ENCODE measurements around the gene TRAPPC10. TPM values are rescaled to one million over a fixed set of nuclear protein-coding genes. Genes with fewer than 3 reads are reported as not detected.

TRAPPC10 gene
- total RNA-seq, 1 experiment from 2014 or later, result 28.8 TPM

- peaks cover 14% of the 10 kb centered on the region for H3K36me3 Mint-ChIP-seq (ENCODE audit: insufficient read depth, unreplicated experiment)
- H3K9me3 Mint-ChIP-seq (ENCODE audit: low read depth, unreplicated experiment), result no peaks in the 10 kb centered on the region
- no peaks in the 10 kb centered on the region for H3K4me1 Mint-ChIP-seq (ENCODE audit: low read depth, unreplicated experiment)
- no peak for TF ChIP-seq CTCF (IDR thresholded peaks at IDR 0.05; ENCODE audit: unreplicated experiment)
- H3K27ac Mint-ChIP-seq (ENCODE audit: unreplicated experiment), result no peak overlapping the region
- intact Hi-C loops (cut with micrococcal nuclease; ENCODE audit: unreplicated experiment), result no loop called here
- H3K4me3 Mint-ChIP-seq (ENCODE audit: low read depth, unreplicated experiment), result no peak overlapping the region
- DNase-seq, result no peak
- CTCF ChIA-PET, result no interaction called here
- no peaks in the 10 kb centered on the region for H3K27me3 Mint-ChIP-seq (ENCODE audit: unreplicated experiment)
- BruUV-seq (replicated peaks), result no TSS peak
These were observed 53.3 kb downstream of the TRAPPC10 start for GRCh38 chr21:44065428-44065827.

GRCh38 chr21:44066116-44066515, 54.0 kb downstream of the TRAPPC10 start:
- no peak overlapping the region for H3K27ac Mint-ChIP-seq (ENCODE audit: unreplicated experiment)
- H3K36me3 Mint-ChIP-seq (ENCODE audit: insufficient read depth, unreplicated experiment), result peaks cover 14% of the 10 kb centered on the region
- BruUV-seq (replicated peaks), result no TSS peak
- TF ChIP-seq CTCF (IDR thresholded peaks at IDR 0.05; ENCODE audit: unreplicated experiment), result no peak
- H3K27me3 Mint-ChIP-seq (ENCODE audit: unreplicated experiment), result no peaks in the 10 kb centered on the region
- no peaks in the 10 kb centered on the region for H3K4me1 Mint-ChIP-seq (ENCODE audit: low read depth, unreplicated experiment)
- no peak for DNase-seq
- intact Hi-C loops (cut with micrococcal nuclease; ENCODE audit: unreplicated experiment), result no loop called here
- CTCF ChIA-PET, result no interaction called here
- H3K4me3 Mint-ChIP-seq (ENCODE audit: low read depth, unreplicated experiment), result no peak overlapping the region
- no peaks in the 10 kb centered on the region for H3K9me3 Mint-ChIP-seq (ENCODE audit: low read depth, unreplicated experiment)

GRCh38 chr21:44067011-44067839, 55.1 kb downstream of the TRAPPC10 start:
- intact Hi-C loops (cut with micrococcal nuclease; ENCODE audit: unreplicated experiment), result no loop called here
- Mint-ChIP-seq H3K27me3 (ENCODE audit: unreplicated experiment) (no peaks in the 10 kb centered on the region), H3K36me3 (ENCODE audit: insufficient read depth, unreplicated experiment) (peaks cover 14% of the 10 kb centered on the region), H3K4me3 (ENCODE audit: low read depth, unreplicated experiment) (no peak overlapping the region), H3K9me3 (ENCODE audit: low read depth, unreplicated experiment) (no peaks in the 10 kb centered on the region), H3K4me1 (ENCODE audit: low read depth, unreplicated experiment) (no peaks in the 10 kb centered on the region), H3K27ac (ENCODE audit: unreplicated experiment) (no peak overlapping the region)
- DNase-seq, result no peak
- BruUV-seq (replicated peaks), result no TSS peak
- no peak for TF ChIP-seq CTCF (IDR thresholded peaks at IDR 0.05; ENCODE audit: unreplicated experiment)
- CTCF ChIA-PET, result interaction anchor here (0.7 kb wide), 1 partner anchor 22 kb away, joined by 4 read pairs; no protein-coding TSS in a partner anchor

- Mint-ChIP-seq H3K27me3 (ENCODE audit: unreplicated experiment) (no peaks in the 10 kb centered on the region), H3K36me3 (ENCODE audit: insufficient read depth, unreplicated experiment) (peaks cover 14% of the 10 kb centered on the region), H3K27ac (ENCODE audit: unreplicated experiment) (no peak overlapping the region), H3K4me3 (ENCODE audit: low read depth, unreplicated experiment) (no peak overlapping the region), H3K9me3 (ENCODE audit: low read depth, unreplicated experiment) (no peaks in the 10 kb centered on the region), H3K4me1 (ENCODE audit: low read depth, unreplicated experiment) (no peaks in the 10 kb centered on the region)
- no peak for DNase-seq
- no TSS peak for BruUV-seq (replicated peaks)
- TF ChIP-seq CTCF (IDR thresholded peaks at IDR 0.05; ENCODE audit: unreplicated experiment), result no peak
- CTCF ChIA-PET, result interaction anchor here (0.5 kb wide), 1 partner anchor 190 kb away, joined by 3 read pairs; no protein-coding TSS in a partner anchor
- intact Hi-C loops (cut with micrococcal nuclease; ENCODE audit: unreplicated experiment), result no loop called here
These were observed 58.3 kb downstream of the TRAPPC10 start for GRCh38 chr21:44070391-44070790.

Data from Calu3 (cell line).